SK-N-MC (cell line): ENCODE data around the gene SFI1.
A peak's percentile ranks its signal among the peaks of the same experiment; 100 is the strongest.
"Not testable (repeated sequence)": the region's sequence is repeated elsewhere in the genome, so short reads cannot be mapped to it uniquely, and the experiment has no call there.

ENCODE experiments used
- DNase-seq: peaks from one replicate; pipeline ENCODE4 v3.0.0-alpha.2; 2011; ENCODE audit warnings: low read depth, low spot score
- H3K27ac ChIP-seq: fragments of 200-600 bp; sonication (generic); 2 replicates; pipeline ENCODE4 v1.5.1; 2016; ENCODE audit warnings: mixed run types
- H3K36me3 ChIP-seq: fragments of 200-600 bp; sonication (generic); 2 replicates; pipeline ENCODE4 v1.6.1; 2017; ENCODE audit warnings: antibody characterized with exemption, low read length, mixed read lengths; ENCODE audit not compliant: insufficient read depth
- H3K4me3 ChIP-seq: fragments of 200-600 bp; sonication (generic); 2 replicates; pipeline ENCODE4 v1.5.1; 2016
- H3K9ac ChIP-seq: fragments of 200-600 bp; sonication (generic); 2 replicates; pipeline ENCODE4 v1.8.0; 2017; ENCODE audit warnings: mixed run types, mixed read lengths; ENCODE audit not compliant: insufficient read length
- H3K9me3 ChIP-seq: fragments of 200-600 bp; sonication (generic); 2 replicates; pipeline ENCODE4 v1.6.1; 2017; ENCODE audit warnings: low read depth, mild to moderate bottlenecking, antibody characterized with exemption, low read length, moderate library complexity, mixed read lengths
- EZH2 ChIP-seq: fragments of 200-600 bp; sonication (generic); IDR thresholded peaks from one replicate; pipeline ENCODE4 v1.6.1; 2017; ENCODE audit warnings: antibody characterized with exemption
- FOXP2 ChIP-seq: optimal IDR thresholded peaks from 2 replicates; pipeline ENCODE3; 2011; ENCODE audit warnings: mild to moderate bottlenecking, moderate library complexity; ENCODE audit not compliant: insufficient read depth; ENCODE audit errors: extremely low read length, control extremely low read depth
- POLR2AphosphoS5 ChIP-seq: IDR thresholded peaks from 2 replicates; pipeline ENCODE4 v1.6.1; 2012; ENCODE audit warnings: mild to moderate bottlenecking, low read depth, low read length, borderline replicate concordance

The SFI1 gene

GRCh38 chr22:31530823-31531195 is 34.5 kb downstream of the SFI1 start:
- TF ChIP-seq EZH2 (no peak), POLR2AphosphoS5 (no peak), FOXP2 (no peak)
- peak overlapping the region; percentile 53 for H3K27ac ChIP-seq
- no peak for DNase-seq
- H3K9ac ChIP-seq, result no peak overlapping the region
- peaks cover 3% of the 10 kb centered on the region; the same call in 1 of the 2 replicates for H3K36me3 ChIP-seq
- H3K4me3 ChIP-seq, result no peak overlapping the region
- no peaks in the 10 kb centered on the region for H3K9me3 ChIP-seq

GRCh38 chr22:31532060-31532459 is 35.7 kb downstream of the SFI1 start:
- no peak for DNase-seq
- Histone ChIP-seq H3K9ac (no peak overlapping the region), H3K27ac (peak overlapping the region; percentile 35), H3K9me3 (no peaks in the 10 kb centered on the region), H3K36me3 (no peaks in the 10 kb centered on the region), H3K4me3 (no peak overlapping the region)
- TF ChIP-seq EZH2, result no peak

GRCh38 chr22:31533374-31533773 is 37.0 kb downstream of the SFI1 start:
- TF ChIP-seq POLR2AphosphoS5 (no peak), EZH2 (no peak), FOXP2 (no peak)
- Histone ChIP-seq H3K4me3 (no peak overlapping the region), H3K36me3 (no peaks in the 10 kb centered on the region), H3K9ac (no peak overlapping the region), H3K27ac (no peak overlapping the region), H3K9me3 (no peaks in the 10 kb centered on the region)
- no peak for DNase-seq

GRCh38 chr22:31537019-31537535 is 40.7 kb downstream of the SFI1 start:
- TF ChIP-seq FOXP2 (no peak), POLR2AphosphoS5 (no peak), EZH2 (no peak)
- Histone ChIP-seq H3K9me3 (no peaks in the 10 kb centered on the region), H3K27ac (no peak overlapping the region), H3K36me3 (no peaks in the 10 kb centered on the region), H3K9ac (no peak overlapping the region), H3K4me3 (no peak overlapping the region)
- no peak for DNase-seq

- H3K27ac ChIP-seq, result no peak overlapping the region
- no peaks in the 10 kb centered on the region for H3K9me3 ChIP-seq
- TF ChIP-seq POLR2AphosphoS5 (no peak), EZH2 (no peak), FOXP2 (no peak)
- DNase-seq, result no peak
- no peaks in the 10 kb centered on the region for H3K36me3 ChIP-seq
- no peak overlapping the region for H3K9ac ChIP-seq
- H3K4me3 ChIP-seq, result no peak overlapping the region
These were observed 42.5 kb downstream of the SFI1 start for GRCh38 chr22:31538815-31539214.

DNA sequence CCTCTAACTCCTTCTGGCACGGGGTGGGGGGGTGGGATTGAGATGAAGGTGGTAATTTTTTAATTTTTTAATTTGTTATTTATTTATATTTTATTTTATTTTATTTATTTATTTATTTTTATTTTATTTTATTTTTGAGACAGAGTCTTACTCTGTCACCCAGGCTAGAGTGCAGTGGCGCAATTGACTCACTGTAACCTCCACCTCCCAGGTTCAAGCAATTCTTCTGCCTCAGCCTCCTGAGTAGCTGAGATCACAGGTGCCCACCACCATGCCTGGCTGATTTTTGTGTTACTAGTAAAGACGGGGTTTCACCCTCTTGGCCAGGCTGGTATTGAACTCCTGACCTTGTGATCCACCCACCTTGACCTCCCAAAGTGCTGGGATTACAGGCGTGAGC is 43.8 kb downstream of the SFI1 start:
- not testable (repeated sequence) for H3K4me3 ChIP-seq, H3K9ac ChIP-seq, H3K36me3 ChIP-seq, H3K9me3 ChIP-seq, H3K27ac ChIP-seq, DNase-seq

DNA sequence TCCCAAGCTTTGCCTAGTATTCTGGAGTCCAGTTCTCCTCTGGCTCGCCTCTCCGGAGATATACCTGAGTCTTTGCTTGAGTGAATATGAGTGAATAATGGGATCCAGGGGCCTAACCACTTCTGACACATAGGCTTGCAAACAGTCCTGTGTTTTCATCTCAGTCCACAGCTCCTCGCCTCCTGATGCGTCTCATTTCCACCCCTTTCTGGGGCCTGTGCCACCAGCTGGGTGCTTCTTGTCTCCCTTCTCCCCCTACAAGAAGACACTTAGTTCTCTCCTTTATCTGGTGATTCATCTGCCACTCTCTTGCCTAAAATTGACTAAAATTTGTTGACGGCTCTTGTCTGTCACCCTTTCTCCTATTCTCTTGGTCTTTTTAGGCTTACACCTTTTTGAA is 44.6 kb downstream of the SFI1 start:
- DNase-seq, result no peak
- no peak for TF ChIP-seq EZH2
- no peak for TF ChIP-seq POLR2AphosphoS5
- no peak for TF ChIP-seq FOXP2
- Histone ChIP-seq H3K4me3 (no peak overlapping the region), H3K9me3 (no peaks in the 10 kb centered on the region), H3K27ac (no peak overlapping the region), H3K9ac (no peak overlapping the region), H3K36me3 (no peaks in the 10 kb centered on the region)

DNA sequence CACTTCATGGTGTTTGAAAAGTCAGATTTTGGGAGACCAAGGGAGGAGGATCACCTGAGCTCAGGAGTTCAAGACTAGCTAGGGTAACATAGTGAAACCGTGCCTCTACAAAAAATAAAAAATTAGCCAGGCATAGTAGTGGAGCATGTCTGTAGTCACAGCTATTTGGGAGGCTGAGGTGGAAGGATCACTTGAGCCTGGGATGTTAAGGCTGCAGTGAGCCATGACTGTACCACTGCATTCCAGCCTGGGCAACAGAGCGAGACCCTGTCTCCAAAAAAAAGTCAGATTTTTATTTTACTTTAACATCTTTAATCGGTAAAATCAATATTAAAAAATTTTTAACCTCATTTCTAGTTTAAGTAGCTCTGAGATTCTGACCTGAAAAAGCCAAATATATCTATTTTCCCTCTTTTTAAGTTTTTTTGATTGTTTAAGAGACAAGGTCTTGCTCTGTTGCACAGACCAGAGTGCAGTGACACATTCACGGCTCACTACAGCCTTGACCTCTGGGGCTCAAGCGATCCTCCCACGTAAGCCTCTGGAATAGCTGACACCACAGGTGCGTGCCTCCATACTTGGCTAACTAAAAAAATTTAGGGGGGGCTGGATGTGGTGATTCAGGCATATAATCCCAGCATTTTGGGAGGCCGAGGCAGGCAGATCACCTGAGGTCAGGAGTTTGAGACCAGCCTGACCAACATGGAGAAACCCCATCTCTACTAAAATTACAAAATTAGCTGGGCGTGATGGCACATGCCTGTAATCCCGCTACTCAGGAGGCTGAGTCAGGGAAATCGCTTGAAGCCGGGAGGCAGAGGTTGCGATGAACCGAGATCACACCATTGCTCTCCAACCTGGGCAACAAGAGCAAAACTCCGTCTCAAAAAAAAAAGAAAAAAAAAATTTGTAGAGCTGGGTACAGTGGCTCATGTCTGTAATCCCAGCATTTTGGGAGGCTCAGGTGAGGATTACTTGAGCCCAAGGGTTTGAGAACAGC is 48.4 kb downstream of the SFI1 start:
- no peak overlapping the region for H3K9ac ChIP-seq
- DNase-seq, result no peak
- H3K36me3 ChIP-seq, result peaks cover 5% of the 10 kb centered on the region; the same call in 1 of the 2 replicates
- no peak for TF ChIP-seq EZH2
- no peak for TF ChIP-seq FOXP2
- TF ChIP-seq POLR2AphosphoS5, result no peak
- no peaks in the 10 kb centered on the region for H3K9me3 ChIP-seq
- no peak overlapping the region for H3K27ac ChIP-seq
- H3K4me3 ChIP-seq, result no peak overlapping the region
